Measurements from ENCODE around the gene PAQR6.

Gene PAQR6

DNA sequence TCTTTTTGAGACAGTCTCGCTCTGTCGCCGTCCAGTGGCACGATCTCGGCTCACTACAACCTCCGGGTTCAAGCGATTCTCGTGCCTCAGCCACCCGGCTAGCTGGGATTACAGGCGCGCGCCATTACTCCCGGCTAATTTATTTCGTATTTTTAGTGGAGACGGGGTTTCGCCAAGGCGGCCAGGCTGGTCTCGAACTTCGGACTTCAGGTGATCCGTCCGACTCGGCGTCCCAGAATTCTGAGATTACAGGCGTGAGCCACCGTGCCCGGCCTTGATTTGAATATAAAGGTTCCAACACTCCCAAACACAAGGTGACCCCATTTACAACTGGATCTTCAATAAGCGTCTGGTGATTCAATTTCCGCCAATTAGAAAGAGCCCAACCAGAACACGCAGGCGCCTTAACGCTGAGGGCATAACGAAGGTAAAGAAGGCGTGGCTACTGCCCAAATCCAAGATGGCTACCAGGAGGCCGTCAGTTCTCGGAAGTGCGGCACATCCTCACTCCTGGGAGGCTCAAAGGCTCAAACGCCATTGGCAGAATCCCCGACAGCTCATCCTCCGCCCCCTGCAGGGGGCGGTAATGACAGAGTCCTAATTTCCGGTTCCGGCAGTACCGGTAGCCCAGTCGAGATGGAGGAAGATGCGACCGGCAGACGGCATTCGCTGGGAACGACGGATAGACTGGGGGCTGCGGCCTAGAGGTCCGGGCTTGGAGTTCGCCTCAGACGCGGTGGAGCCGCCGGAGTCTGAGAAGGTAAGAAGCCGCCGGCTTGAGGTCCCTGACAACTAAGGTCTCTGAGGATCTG lies 54.2 kb downstream of the PAQR6 start, which contains the start of gene SLC25A44:
Gene SLC25A44 (plus strand): TSS at position 617 of the 812 bp plus-strand sequence. CDS start 5,744 bp downstream, outside the sequence.
- DNase-seq (ENCODE audit: low read depth) = peak; percentile 96
